Natural killer cell (primary cell): ENCODE measurements around the gene IFT43. TPM values are rescaled to one million over a fixed set of nuclear protein-coding genes. Genes with fewer than 3 reads are reported as not detected.

Experiments used
- ATAC-seq, 3 donors: fragments of 150-1000 bp in 2 of 3; fragments of 200-7000 bp in 1 of 3; cut with Tn5 transposase; 1 replicate in 1 of 3; 2 replicates in 2 of 3; pipeline ENCODE4 v1.10.0; 2021; ENCODE audit warnings: mild to moderate bottlenecking in 2 of 3, moderate library complexity in 2 of 3
- DNase-seq, 2 donors: peaks; one replicate each; pipeline versions ENCODE4 v3.0.0 to v3.0.0-alpha.2; 2013 to 2021; ENCODE audit warnings: mixed read lengths in 1 of 2
- H3K27ac ChIP-seq: one replicate; pipeline ENCODE4 v1.5.1; 2013; ENCODE audit warnings: mild to moderate bottlenecking, low read length
- H3K27me3 ChIP-seq: one replicate; pipeline ENCODE4 v1.6.1; 2013; ENCODE audit warnings: low read length; ENCODE audit not compliant: control insufficient read depth, insufficient read depth
- H3K36me3 ChIP-seq: one replicate; pipeline ENCODE4 v1.6.1; 2013; ENCODE audit warnings: low read length; ENCODE audit not compliant: control insufficient read depth, insufficient read depth
- H3K4me1 ChIP-seq: one replicate; pipeline ENCODE4 v1.6.1; 2013; ENCODE audit warnings: low read length; ENCODE audit not compliant: control insufficient read depth, insufficient read depth
- H3K4me3 ChIP-seq: one replicate; pipeline ENCODE4 v1.5.1; 2013; ENCODE audit warnings: low read length
- H3K9me3 ChIP-seq: one replicate; pipeline ENCODE4 v1.6.1; 2013; ENCODE audit warnings: low read length; ENCODE audit not compliant: control insufficient read depth, insufficient read depth
- H3K27ac Mint-ChIP-seq, 2 donors: one replicate each; pipeline ENCODE4 v1.8.0; 2022; ENCODE audit warnings: mild to moderate bottlenecking in 2 of 2, mixed read lengths in 2 of 2, moderate library complexity in 1 of 2
- H3K27me3 Mint-ChIP-seq, 2 donors: one replicate each; pipeline ENCODE4 v1.8.0; 2022; ENCODE audit warnings: low read depth in 2 of 2, mixed read lengths in 2 of 2
- H3K36me3 Mint-ChIP-seq: one replicate; pipeline ENCODE4 v1.8.0; 2022; ENCODE audit warnings: mixed read lengths
- H3K4me1 Mint-ChIP-seq, 2 donors: one replicate each; pipeline ENCODE4 v1.8.0; 2022; ENCODE audit warnings: mixed read lengths in 2 of 2
- H3K4me3 Mint-ChIP-seq: one replicate; pipeline ENCODE4 v1.8.0; 2022; ENCODE audit warnings: mild to moderate bottlenecking, moderate library complexity, mixed read lengths
- H3K9me3 Mint-ChIP-seq, 2 donors: one replicate each; pipeline ENCODE4 v1.8.0; 2022; ENCODE audit warnings: mixed read lengths in 2 of 2
- CTCF ChIP-seq: fragments of 200-600 bp; IDR thresholded peaks from one replicate; pipeline ENCODE4 v1.8.0; 2022; ENCODE audit warnings: antibody characterized with exemption
- WGBS: methylation state at CpG from one replicate; pipeline ENCODE4 v1.1.7; 2013; ENCODE audit warnings: missing lambda C conversion rate; ENCODE audit not compliant: insufficient coverage; 5-methylcytosine and 5-hydroxymethylcytosine counted together
- intact Hi-C: fragments of 100-400 bp; cut with micrococcal nuclease; formaldehyde crosslinking; loops from one replicate; pipeline ENCODE4 v1.14.2; 2022
- total RNA-seq, 4 donors: library from RNA; stranded (reverse); fragments of 120-200 nt in 1 of 4; gene quantifications; one replicate each; pipeline versions ENCODE4 v1.2.3 to v1.2.4, GENCODE V29; 2013 to 2022

The IFT43 gene
- total RNA-seq, 3 donors from 2014 or later (not counting 1 experiment from before 2014, with no cell fraction given), result 19.0 to 20.8 (median 20.7) TPM

- Histone ChIP-seq H3K36me3 (no peaks in the 10 kb centered on the region), H3K27me3 (no peaks in the 10 kb centered on the region), H3K9me3 (no peaks in the 10 kb centered on the region), H3K4me3 (no peak overlapping the region), H3K4me1 (no peaks in the 10 kb centered on the region), H3K27ac (no peak overlapping the region)
- Mint-ChIP-seq H3K4me1 (no peaks in the 10 kb centered on the region), H3K36me3 (peaks cover 46% of the 10 kb centered on the region), H3K27ac (no peak overlapping the region), H3K4me3 (no peak overlapping the region), H3K27me3 (no peaks in the 10 kb centered on the region), H3K9me3 (peaks cover 3 to 16% of the 10 kb centered on the region in 2 donors)
- 91% methylated on average over 1 of the region's 1 CpG for WGBS
- no peak for DNase-seq
- TF ChIP-seq CTCF, result no peak
- intact Hi-C loops, result no loop called here
- no peak for ATAC-seq
These were observed 29.6 kb downstream of the IFT43 start for GRCh38 chr14:76015191-76015590.

GRCh38 chr14:76015668-76016067, 30.1 kb downstream of the IFT43 start:
- no peak for ATAC-seq
- 86% methylated on average over 1 of the region's 1 CpG for WGBS

GRCh38 chr14:76019676-76020075, 34.1 kb downstream of the IFT43 start:
- Mint-ChIP-seq H3K4me3 (no peak overlapping the region), H3K27ac (no peak overlapping the region), H3K9me3 (peaks cover 6 to 19% of the 10 kb centered on the region in 2 donors), H3K4me1 (no peaks in the 10 kb centered on the region), H3K27me3 (no peaks in the 10 kb centered on the region), H3K36me3 (peaks cover 40% of the 10 kb centered on the region)
- no peak for DNase-seq
- no peak for ATAC-seq
- H3K9me3 ChIP-seq, result no peaks in the 10 kb centered on the region
- no peak overlapping the region for H3K4me3 ChIP-seq
- intact Hi-C loops, result no loop called here
- TF ChIP-seq CTCF, result no peak
- H3K27ac ChIP-seq, result no peak overlapping the region
- 100% methylated on average over 2 of the region's 2 CpGs for WGBS
- H3K36me3 ChIP-seq, result no peaks in the 10 kb centered on the region
- H3K27me3 ChIP-seq, result no peaks in the 10 kb centered on the region
- H3K4me1 ChIP-seq, result no peaks in the 10 kb centered on the region

More at GRCh38 chr14:76015668-76016067, 30.1 kb downstream of the IFT43 start:
- peaks cover 49% of the 10 kb centered on the region for H3K36me3 Mint-ChIP-seq
- DNase-seq, result no peak
- H3K4me1 Mint-ChIP-seq, result no peaks in the 10 kb centered on the region
- H3K27me3 ChIP-seq, result no peaks in the 10 kb centered on the region
- no peaks in the 10 kb centered on the region for H3K36me3 ChIP-seq
- peaks cover 6 to 19% of the 10 kb centered on the region in 2 donors for H3K9me3 Mint-ChIP-seq
- no peaks in the 10 kb centered on the region for H3K4me1 ChIP-seq
- H3K27me3 Mint-ChIP-seq, result no peaks in the 10 kb centered on the region
- H3K27ac Mint-ChIP-seq, result no peak overlapping the region
- H3K9me3 ChIP-seq, result no peaks in the 10 kb centered on the region
- H3K27ac ChIP-seq, result no peak overlapping the region
- no peak overlapping the region for H3K4me3 Mint-ChIP-seq
- no peak for TF ChIP-seq CTCF
- no peak overlapping the region for H3K4me3 ChIP-seq
- intact Hi-C loops, result no loop called here

- no peak overlapping the region for H3K4me3 Mint-ChIP-seq
- Histone ChIP-seq H3K27me3 (no peaks in the 10 kb centered on the region), H3K4me3 (no peak overlapping the region), H3K4me1 (no peaks in the 10 kb centered on the region), H3K9me3 (no peaks in the 10 kb centered on the region), H3K36me3 (no peaks in the 10 kb centered on the region), H3K27ac (no peak overlapping the region)
- 100% methylated on average over 2 of the region's 2 CpGs for WGBS
- peaks cover 6 to 17% of the 10 kb centered on the region in 2 donors for H3K9me3 Mint-ChIP-seq
- ATAC-seq (no peak), DNase-seq (no peak)
- no peaks in the 10 kb centered on the region for H3K4me1 Mint-ChIP-seq
- intact Hi-C loops, result no loop called here
- H3K36me3 Mint-ChIP-seq, result peaks cover 20% of the 10 kb centered on the region
- H3K27me3 Mint-ChIP-seq, result no peaks in the 10 kb centered on the region
- H3K27ac Mint-ChIP-seq, result no peak overlapping the region
- no peak for TF ChIP-seq CTCF
These were observed 37.4 kb downstream of the IFT43 start for GRCh38 chr14:76022991-76023390.
